KMS-11 (cell line): ENCODE data around the gene FMNL2.

Experiments used
- H2AFZ ChIP-seq: fragments of 200-600 bp; sonication (generic); 2 replicates; pipeline ENCODE4 v1.6.1; 2016; ENCODE audit warnings: antibody characterized with exemption, mixed run types, low read depth
- H3K27ac ChIP-seq: fragments of 200-600 bp; sonication (generic); 2 replicates; pipeline ENCODE4 v1.6.1; 2016; ENCODE audit warnings: mild to moderate bottlenecking, mixed run types
- H3K27me3 ChIP-seq: fragments of 200-600 bp; sonication (generic); 2 replicates; pipeline ENCODE4 v1.6.1; 2017; ENCODE audit warnings: mild to moderate bottlenecking, low read depth, mixed run types, moderate library complexity; ENCODE audit not compliant: insufficient read depth
- H3K36me3 ChIP-seq: fragments of 200-600 bp; sonication (generic); 2 replicates; pipeline ENCODE4 v1.6.1; 2017; ENCODE audit warnings: mild to moderate bottlenecking, mixed run types; ENCODE audit not compliant: insufficient read depth
- H3K4me1 ChIP-seq: fragments of 200-600 bp; sonication (generic); 2 replicates; pipeline ENCODE4 v1.6.1; 2016; ENCODE audit warnings: mild to moderate bottlenecking, low read depth, mixed run types; ENCODE audit not compliant: poor library complexity, severe bottlenecking
- H3K4me2 ChIP-seq: fragments of 200-600 bp; sonication (generic); 2 replicates; pipeline ENCODE4 v1.7.0; 2016; ENCODE audit warnings: mild to moderate bottlenecking, mixed run types
- H3K4me3 ChIP-seq: fragments of 200-600 bp; sonication (generic); IDR thresholded peaks from 2 replicates; pipeline ENCODE4 v1.6.1; 2017; ENCODE audit warnings: low read depth, low read length, mixed read lengths; ENCODE audit not compliant: insufficient read depth
- H3K79me2 ChIP-seq: fragments of 200-600 bp; sonication (generic); 2 replicates; pipeline ENCODE4 v1.6.1; 2016; ENCODE audit warnings: low read depth, mixed run types; ENCODE audit not compliant: insufficient read depth
- H3K9ac ChIP-seq: fragments of 200-600 bp; sonication (generic); 2 replicates; pipeline ENCODE4 v1.6.1; 2016; ENCODE audit warnings: mild to moderate bottlenecking, mixed run types
- H4K20me1 ChIP-seq: fragments of 200-600 bp; sonication (generic); 2 replicates; pipeline ENCODE4 v1.6.1; 2016; ENCODE audit warnings: mild to moderate bottlenecking, mixed run types; ENCODE audit not compliant: insufficient read depth
- CTCF ChIP-seq: fragments of 200-600 bp; sonication (generic); conservative IDR thresholded peaks from 2 replicates; pipeline ENCODE4 v1.6.1; 2017; ENCODE audit warnings: low read depth, mild to moderate bottlenecking, antibody characterized with exemption, low read length, moderate library complexity, mixed read lengths

The FMNL2 gene

DNA sequence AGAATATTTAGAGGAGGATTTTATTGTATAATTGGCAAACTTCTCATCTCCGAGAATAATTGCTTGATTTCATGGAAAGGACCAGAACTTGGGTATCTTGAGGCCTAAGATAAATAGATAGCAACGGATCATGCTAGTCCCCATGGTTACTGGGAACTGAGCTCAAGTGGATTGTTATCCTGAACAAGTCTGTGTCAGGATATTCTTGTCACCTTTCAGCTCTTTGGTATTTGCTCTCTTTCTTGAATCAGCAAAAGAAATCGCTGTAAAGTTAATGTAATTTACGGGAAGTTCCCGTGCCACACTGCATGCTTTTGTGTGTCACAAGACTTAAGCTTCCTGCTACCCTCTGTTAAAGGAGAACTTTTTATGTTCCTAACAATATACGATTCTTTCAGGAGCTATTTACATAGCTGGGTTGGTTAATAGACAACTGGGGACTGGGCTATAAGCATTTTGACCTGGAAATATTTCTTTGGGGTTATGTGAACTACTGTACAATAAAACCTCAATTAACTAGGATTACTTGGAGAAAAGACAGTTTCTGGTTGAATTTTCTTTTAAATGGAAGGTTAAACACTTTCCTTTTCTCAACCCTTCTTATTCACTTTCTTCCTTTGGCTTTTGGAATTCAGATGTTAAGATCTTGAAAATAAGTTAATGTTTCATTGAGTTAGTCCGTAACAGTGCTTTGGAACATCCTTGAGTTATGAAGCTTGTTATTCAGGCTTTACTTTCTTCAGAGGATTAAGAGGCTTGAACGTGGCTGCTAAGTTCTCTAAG lies 151.2 kb downstream of the FMNL2 start:
- Histone ChIP-seq H2AFZ (no peak overlapping the region), H3K79me2 (no peaks in the 10 kb centered on the region; the same call in 1 of the 2 replicates), H3K4me3 (no peak overlapping the region), H3K36me3 (no peaks in the 10 kb centered on the region), H3K27me3 (no peaks in the 10 kb centered on the region), H3K4me2 (no peak overlapping the region), H3K4me1 (no peaks in the 10 kb centered on the region), H3K9ac (no peak overlapping the region), H3K27ac (no peak overlapping the region), H4K20me1 (no peaks in the 10 kb centered on the region)
- no peak for TF ChIP-seq CTCF

GRCh38 chr2:152486737-152487400 lies 151.9 kb downstream of the FMNL2 start:
- H4K20me1 ChIP-seq: no peaks in the 10 kb centered on the region
- no peaks in the 10 kb centered on the region; the same call in 1 of the 2 replicates for H3K79me2 ChIP-seq
- H3K4me3 ChIP-seq: no peak overlapping the region
- H2AFZ ChIP-seq: no peak overlapping the region
- no peak overlapping the region for H3K27ac ChIP-seq
- no peak overlapping the region for H3K4me2 ChIP-seq
- no peaks in the 10 kb centered on the region for H3K4me1 ChIP-seq
- no peak for TF ChIP-seq CTCF
- H3K9ac ChIP-seq: no peak overlapping the region
- no peaks in the 10 kb centered on the region for H3K36me3 ChIP-seq
- H3K27me3 ChIP-seq: no peaks in the 10 kb centered on the region

- TF ChIP-seq CTCF: no peak
- no peaks in the 10 kb centered on the region for H3K4me1 ChIP-seq
- H3K27ac ChIP-seq: no peak overlapping the region
Measured at GRCh38 chr2:152488075-152488474, 153.1 kb downstream of the FMNL2 start.

DNA sequence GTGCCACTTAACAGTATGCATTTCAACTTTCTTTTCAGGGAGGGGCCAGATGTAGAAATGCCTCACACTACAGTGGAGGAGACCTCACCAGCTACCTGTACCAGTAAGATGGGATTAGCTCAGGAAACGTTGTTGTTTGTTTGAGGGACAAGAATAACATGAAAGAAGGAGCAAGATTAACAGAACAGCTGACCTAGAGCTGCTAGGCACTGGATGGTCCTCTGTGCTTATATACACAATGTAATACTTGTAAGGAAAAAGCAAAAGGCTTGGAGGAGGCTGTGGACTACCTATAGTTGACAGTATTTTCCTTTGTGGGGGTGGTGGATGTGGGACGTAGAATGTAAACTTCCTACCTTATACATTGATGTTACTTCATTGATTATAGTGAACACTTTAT lies 154.4 kb downstream of the FMNL2 start:
- Histone ChIP-seq H3K27ac (no peak overlapping the region), H3K79me2 (no peaks in the 10 kb centered on the region; the same call in 1 of the 2 replicates), H3K4me1 (no peaks in the 10 kb centered on the region)

More at GRCh38 chr2:152488075-152488474, 153.1 kb downstream of the FMNL2 start:
- no peak overlapping the region for H3K9ac ChIP-seq
- H3K4me3 ChIP-seq: no peak overlapping the region
- no peak overlapping the region for H3K4me2 ChIP-seq
- H3K27me3 ChIP-seq: no peaks in the 10 kb centered on the region
- H4K20me1 ChIP-seq: no peaks in the 10 kb centered on the region
- no peak overlapping the region for H2AFZ ChIP-seq
- H3K79me2 ChIP-seq: no peaks in the 10 kb centered on the region; the same call in 1 of the 2 replicates
- no peaks in the 10 kb centered on the region for H3K36me3 ChIP-seq

More for the DNA sequence above, 154.4 kb downstream of the FMNL2 start:
- Histone ChIP-seq H3K27me3 (no peaks in the 10 kb centered on the region), H3K4me3 (no peak overlapping the region), H3K4me2 (no peak overlapping the region), H3K36me3 (no peaks in the 10 kb centered on the region), H3K9ac (no peak overlapping the region), H4K20me1 (no peaks in the 10 kb centered on the region), H2AFZ (no peak overlapping the region)
- no peak for TF ChIP-seq CTCF
